Activated CD8-positive, alpha-beta memory T cell treated with anti-CD3 and anti-CD28 coated beads for 4 hours (primary cell): ENCODE measurements around the gene MXRA5.
"Not testable (repeated sequence)": the region's sequence is repeated elsewhere in the genome, so short reads cannot be mapped to it uniquely, and the experiment has no call there.

ENCODE experiments used
- DNase-seq, 2 donors: peaks; one replicate each; pipeline ENCODE4 v3.0.0-alpha.2; 2020; ENCODE audit warnings: low read depth in 2 of 2

Gene MXRA5, protein sequence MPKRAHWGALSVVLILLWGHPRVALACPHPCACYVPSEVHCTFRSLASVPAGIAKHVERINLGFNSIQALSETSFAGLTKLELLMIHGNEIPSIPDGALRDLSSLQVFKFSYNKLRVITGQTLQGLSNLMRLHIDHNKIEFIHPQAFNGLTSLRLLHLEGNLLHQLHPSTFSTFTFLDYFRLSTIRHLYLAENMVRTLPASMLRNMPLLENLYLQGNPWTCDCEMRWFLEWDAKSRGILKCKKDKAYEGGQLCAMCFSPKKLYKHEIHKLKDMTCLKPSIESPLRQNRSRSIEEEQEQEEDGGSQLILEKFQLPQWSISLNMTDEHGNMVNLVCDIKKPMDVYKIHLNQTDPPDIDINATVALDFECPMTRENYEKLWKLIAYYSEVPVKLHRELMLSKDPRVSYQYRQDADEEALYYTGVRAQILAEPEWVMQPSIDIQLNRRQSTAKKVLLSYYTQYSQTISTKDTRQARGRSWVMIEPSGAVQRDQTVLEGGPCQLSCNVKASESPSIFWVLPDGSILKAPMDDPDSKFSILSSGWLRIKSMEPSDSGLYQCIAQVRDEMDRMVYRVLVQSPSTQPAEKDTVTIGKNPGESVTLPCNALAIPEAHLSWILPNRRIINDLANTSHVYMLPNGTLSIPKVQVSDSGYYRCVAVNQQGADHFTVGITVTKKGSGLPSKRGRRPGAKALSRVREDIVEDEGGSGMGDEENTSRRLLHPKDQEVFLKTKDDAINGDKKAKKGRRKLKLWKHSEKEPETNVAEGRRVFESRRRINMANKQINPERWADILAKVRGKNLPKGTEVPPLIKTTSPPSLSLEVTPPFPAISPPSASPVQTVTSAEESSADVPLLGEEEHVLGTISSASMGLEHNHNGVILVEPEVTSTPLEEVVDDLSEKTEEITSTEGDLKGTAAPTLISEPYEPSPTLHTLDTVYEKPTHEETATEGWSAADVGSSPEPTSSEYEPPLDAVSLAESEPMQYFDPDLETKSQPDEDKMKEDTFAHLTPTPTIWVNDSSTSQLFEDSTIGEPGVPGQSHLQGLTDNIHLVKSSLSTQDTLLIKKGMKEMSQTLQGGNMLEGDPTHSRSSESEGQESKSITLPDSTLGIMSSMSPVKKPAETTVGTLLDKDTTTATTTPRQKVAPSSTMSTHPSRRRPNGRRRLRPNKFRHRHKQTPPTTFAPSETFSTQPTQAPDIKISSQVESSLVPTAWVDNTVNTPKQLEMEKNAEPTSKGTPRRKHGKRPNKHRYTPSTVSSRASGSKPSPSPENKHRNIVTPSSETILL (N-terminal part only)

DNA sequence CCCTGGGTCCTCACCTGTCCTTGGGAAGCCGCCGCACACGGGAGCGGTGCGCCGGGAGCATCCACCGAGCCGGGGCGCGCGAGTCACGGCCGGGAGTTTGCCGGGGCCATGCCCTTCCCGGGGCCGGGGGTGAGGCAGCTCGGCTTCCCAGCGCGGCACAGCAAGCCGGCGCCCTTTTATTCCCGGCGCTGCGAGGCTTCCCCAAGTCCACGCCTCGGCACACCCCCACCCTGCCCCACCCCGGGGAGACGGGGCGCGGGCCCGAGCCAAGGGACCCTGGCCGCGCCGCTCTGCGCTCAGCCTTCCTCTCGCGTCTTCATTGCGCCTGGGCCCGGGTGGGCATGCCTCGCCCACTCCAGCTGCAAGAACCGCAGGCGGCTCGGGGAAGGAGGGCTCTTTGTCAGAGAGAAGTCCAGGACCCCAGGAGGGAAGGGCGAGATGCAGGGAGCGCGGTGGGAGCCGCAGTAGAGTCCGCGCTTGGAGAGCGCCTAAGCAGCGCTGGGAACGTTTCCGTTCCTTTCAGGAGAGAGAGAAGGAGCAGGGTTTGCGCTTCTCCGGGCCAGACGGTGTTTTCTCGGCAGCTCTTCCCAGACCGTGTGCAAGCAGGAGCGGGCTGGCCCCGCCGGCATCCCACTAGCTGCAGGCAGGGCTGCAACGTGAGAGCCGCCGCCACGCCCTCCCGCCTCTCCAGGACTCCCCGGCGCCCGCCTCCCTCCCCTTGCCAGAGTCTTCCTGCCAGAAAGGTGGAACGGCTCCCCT, at the start of gene MXRA5:
MXRA5 (minus strand) TSS at position 152 of the 759 bp plus-strand sequence. CDS start 2,819 bp downstream, outside the sequence.
- no peak for DNase-seq

DNA sequence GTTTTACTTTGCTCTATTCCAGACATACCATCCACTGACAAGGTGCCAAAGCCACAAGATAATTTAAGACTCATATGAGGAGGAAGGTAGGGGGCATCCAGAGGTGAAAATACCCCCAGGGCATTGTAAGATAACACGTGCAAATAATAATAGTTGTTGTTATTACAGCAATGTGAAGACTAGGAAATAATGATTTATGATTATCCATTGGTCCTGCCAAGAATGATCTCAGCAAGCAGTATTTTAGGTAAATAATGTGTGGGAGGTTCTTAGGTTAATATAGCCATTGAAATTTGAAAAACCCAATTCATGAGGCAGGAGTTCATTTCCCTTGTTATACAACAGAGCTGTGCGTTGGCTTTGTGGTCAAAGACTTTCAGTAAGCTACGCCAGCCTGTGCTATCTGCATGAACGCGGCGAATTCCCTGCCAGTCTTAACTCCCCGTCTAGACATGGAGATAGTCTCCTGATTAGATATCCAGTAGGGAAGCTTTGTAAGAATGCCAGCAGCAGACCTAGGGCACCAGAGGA, 47.2 kb upstream of the MXRA5 start:
- DNase-seq = no peak

DNA sequence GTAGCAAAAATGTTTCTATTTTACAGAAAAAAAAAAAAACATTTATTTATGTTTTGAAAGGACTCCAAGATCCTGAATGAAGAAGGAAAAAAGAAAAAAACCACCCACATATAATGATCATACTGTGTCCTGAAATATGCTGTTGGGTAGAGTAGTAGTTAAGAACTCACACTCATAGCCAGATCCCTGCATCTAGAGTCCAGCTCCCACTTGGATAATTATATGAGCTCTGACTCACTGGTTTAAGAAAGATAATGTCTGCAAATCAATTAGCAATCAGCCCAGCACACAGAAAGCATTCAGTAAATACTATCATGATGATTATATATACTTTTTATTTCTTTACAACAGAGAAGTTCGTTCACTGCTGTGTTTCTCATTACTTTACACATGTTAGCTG, 46.7 kb upstream of the MXRA5 start:
- DNase-seq = no peak

DNA sequence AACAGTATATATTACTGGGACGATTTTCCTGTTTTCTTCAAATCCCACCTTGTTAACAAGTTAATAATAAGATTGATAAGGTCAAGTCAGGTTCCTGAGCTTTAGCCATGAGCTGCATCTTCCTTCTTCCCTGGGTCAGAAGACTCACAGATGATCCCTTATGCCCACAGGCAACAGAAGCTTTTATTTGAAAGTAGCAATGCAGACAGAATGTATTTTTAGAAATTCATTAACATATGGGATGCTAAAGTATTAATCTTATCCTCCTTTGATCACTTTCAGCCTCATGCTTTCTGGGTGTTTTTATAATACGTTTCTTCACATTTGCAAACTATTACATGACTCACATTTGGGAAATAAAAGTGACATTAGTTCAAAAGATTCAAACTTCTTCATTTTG, 42.0 kb upstream of the MXRA5 start:
- no peak for DNase-seq

DNA sequence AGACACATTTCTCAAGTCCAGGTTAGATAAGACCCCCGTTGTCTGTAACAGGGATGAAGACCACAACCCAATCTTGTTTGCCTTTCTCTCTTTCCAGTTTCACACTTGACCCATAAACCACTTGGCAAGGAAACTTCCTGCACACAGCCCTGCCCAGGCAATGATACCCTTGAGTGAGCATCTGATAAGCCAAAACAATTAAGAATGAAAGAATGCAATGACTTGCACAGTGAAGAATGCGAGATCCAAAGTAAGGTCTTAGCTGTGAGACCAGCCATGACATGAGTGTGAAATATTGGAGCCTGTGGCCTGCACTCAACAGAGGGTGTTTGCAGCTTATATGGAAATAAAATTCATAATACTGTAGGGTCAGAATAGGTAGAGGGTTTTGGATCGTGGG, 37.9 kb upstream of the MXRA5 start:
- DNase-seq = no peak

DNA sequence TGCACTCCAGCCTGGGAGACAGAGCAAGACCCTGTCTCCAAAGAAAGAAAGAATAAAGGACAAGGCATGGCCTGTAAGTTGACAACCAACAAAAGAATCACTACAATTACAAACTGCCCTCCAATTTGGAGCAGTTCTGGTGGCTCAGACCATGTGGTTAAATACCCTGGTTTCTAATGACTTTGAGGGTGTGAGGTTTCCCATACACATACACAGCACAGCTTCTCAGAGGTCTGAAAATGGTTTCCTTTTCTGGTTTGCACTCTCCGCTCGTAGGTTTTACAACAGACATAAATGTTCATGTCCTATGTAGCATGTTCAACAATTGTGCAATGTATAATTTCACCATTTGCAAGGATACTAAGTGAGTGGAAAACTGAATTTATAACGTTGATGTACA, 34.2 kb upstream of the MXRA5 start:
- DNase-seq = no peak

DNA sequence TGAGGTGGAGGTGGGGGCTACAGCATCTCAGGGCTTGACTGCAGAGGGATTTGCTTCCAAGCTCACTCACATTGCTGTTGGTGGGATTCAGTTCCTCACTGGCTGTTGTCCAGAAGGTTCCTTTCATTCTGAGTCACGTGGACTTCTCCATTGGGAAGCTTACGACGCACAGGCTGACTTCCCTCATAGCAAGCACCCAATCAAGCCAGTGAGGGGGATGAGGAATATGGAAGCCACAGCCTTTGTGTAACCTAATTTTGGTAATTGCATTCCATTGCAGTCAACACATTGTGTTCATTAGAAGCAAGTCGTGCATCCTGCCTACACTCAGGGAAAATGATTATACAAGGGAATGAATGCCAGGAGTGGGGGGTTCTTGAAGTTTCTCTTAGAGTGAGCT, 32.7 kb upstream of the MXRA5 start:
- DNase-seq = no peak

DNA sequence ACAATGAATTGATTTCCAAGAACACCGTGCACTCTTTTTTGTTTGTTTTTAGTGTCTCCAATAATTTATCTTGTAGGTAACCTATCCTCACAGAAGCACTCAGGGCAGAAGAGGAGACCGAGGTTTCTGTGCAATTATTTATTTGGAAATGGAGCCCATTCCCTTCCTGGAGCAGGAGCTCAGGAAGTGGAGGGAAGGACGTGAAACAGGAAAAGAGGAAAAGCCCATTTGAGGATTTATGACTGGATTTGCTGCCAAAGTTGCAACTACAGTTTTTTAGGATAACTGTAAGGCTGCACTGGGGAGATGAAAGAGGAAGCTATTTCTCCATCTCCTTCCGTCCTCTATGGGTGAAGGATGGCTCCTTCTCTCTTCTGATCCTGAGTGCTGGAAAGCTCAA, 31.7 kb upstream of the MXRA5 start:
- DNase-seq = no peak

DNA sequence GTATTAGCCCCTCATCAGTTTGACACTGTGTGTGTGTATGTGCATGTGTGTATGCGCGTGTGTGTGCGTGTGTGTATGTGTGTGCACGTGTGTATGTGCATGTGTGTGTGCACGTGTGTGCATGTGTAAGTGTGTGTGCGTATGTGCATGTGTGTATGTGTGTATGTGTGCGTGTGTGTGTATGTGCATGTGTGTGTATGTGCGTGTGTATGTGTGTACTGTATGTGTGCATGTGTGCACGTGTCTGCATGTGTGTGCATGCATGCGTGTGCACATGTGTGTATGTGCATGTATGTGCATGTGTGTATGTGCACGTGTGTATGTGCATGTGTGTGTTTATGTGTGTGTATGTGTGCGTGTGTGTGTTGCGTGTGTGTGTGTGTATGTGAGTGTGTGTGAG, 31.1 kb upstream of the MXRA5 start:
- no peak for DNase-seq

DNA sequence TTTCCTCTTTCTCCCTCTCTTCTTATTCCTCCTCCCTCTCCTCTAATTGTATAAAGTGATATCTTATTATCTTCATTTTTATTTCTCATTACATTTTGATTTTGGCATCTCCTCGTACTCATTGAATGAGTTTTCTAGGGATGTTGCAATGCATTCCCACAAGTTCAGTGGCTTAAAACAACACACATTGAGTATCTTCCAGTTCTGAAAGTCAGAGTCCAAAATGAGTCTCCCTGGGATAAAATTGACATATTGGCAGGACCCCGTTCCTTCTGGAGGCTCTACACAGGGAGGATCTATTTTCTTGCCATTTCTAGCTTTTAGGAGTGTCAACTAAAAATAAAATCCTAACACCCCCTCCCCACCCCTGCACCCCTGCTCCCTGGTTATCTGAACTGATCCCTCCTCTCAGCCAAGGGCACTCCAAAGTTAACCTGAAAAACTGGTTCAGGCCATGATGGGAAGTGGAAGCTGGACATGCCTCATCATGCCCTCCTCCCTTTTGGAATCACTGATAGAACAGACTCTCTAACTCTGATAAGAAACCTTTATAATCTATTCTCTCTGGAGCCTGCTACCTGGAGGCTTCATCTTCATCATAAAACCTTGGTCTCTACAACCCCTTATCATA, 29.5 kb upstream of the MXRA5 start:
- not testable (repeated sequence) for DNase-seq

DNA sequence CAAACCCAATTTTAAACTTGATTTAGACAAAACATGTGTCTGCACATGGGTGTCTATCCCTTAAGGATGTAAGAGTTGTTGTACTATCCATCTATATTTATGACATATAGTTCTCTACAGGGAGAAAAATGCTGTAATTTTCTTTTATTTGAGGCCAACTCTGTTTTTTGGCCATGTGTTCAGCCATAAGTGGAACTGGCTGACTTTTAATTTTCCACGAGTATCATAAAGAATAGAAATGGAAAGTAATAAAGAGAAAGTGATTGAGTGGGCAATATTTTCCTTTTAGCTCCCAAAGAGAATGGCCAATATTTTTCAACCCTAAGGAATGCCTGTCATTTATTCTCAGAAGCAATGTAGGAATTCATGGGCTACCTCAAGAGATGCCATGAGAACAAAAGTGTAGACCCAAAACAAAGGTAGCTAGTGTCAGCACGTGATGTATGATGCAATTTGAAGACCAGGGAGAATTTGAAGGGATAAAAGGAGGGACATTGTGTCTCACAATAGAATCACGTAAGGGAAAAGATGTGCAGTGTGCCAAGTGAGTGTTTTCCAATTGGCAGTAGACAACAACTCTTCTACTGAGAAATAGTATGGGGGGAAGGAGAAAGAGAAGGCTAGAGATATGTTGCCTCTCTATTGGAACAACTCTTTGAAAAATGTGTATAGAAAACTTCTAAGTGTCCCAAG, 27.8 kb upstream of the MXRA5 start:
- no peak for DNase-seq

DNA sequence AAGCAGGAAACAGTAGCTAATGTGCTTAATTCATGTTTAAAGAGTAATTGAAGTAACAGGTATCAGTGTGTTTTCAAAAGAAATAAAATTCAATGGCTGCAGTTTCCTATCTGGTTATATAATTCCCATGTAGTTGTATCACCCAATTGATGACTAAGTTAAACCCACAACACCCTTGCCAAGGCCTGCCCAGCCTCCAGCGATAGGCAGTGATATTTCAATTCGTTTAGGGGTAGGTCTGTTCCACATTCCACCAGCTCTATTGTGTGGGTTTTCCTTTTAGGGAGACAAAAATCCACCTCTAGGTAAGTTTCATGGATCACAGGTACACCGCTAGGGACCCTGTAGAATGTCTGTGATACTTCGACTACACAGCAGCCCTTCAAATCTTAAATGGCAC, 24.7 kb upstream of the MXRA5 start:
- no peak for DNase-seq

DNA sequence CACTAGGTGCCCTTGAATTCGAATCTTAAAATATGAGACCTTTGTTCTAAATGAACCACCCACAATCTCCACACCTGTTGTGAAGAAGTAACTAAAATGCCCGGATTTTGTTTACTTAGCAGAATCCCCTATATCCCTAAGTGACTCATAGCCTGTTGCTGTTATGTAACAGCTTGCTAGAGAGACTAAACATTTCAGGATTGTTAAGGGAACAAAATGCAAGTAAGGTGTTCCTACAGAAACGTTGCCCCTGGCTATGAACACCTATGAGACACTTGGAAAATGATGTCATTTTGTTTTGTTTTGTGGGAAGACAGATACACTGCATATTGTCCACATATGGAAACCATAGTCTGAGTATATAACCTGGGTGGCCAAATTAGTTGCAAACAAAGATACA, 24.2 kb upstream of the MXRA5 start:
- no peak for DNase-seq

DNA sequence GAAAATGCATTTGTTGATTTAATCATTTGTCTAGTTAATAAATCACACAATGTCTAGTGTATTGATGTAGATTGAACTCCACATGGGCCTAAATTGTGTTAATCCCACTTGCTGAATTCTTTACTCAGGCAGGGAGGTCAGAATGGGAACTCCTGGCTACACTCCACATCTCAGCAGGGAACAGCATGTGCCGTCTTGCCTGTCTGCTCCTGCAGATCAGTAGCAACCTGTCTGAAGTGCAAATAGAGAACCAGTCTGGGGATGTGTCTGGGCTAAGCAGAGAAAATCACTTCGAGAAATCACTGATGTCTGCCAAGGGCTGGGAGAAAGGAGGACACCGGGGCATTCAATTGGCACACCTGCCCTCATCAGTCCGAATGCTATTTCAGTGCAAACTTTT, 16.5 kb upstream of the MXRA5 start:
- DNase-seq = no peak

DNA sequence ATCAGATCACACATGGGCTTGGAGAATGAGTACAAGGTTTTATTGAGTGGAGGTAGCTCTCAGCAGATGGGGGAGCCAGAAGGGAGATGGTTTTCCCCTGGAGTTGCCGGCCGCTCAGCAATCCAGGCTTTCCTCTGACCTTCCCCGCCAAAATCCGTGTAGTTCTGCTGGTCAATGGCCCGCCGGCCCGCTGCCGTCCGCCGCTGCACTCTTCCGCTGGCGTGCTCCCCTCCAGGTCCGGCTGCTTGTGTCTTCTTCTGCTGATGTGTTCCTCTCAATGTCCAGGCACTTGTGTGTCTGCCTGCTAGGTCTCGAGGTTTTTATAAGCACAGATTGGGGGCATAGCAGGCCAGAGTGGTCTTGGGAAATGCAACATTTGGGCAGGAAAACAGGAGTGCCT, 14.4 kb upstream of the MXRA5 start:
- DNase-seq = no peak

DNA sequence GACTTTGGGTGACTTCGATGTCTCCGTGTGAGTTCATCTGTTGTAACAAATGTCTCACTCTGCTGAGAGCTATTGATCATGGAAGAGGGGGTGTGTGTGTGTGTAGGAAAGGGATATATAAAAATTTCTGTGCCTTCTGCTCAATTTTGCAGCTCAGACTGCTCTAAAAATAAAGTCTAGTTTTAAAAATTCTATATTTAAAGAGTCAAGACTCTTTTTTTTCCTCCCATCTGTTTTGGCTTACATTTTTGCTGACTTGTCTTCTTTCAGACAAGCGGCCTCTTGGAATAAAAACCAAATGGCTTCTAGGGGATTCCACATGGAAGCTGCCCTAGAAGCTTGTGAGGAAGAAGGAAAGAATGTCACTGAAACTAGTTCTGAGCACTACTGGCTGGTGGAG, 6.3 kb upstream of the MXRA5 start:
- DNase-seq = not testable (repeated sequence)

DNA sequence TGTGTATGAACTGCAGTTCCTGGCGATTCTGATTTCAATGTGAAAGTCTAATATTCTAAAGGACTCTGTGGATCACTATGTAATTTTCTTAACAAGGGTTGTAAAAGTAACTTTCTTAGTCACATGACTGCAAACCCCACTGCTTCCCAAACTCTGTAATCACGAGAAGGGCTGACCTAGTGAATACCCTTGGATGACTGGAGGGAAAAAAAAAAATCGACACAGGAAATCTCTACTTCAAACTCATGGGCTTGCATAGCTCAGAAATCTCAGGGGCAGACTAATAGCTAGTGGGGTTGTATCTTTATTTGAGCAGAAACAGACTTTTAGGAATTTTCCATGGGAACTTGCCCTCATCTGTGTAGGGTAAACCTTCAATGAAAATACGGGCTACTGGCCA, 4.8 kb upstream of the MXRA5 start:
- no peak for DNase-seq

DNA sequence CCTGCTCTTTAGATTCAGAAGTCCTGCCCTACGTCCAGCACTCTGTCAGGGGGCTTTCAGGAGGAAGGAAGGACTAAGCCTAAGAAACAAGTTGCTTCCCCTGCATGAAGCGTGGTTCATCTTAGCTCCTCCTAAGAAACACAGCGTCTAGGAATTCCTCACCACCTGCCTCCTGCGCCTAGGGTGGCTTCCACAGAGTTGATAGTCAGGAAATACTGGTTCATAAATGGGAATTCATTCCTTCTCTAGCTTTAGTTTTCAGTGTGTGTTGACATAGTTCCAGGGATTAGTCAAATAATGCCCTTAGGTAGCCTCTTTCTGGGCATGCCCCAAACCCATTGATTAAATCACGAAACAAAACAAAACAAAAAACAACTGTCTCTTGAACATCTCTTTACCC, 1.7 kb upstream of the MXRA5 start:
- DNase-seq = no peak

DNA sequence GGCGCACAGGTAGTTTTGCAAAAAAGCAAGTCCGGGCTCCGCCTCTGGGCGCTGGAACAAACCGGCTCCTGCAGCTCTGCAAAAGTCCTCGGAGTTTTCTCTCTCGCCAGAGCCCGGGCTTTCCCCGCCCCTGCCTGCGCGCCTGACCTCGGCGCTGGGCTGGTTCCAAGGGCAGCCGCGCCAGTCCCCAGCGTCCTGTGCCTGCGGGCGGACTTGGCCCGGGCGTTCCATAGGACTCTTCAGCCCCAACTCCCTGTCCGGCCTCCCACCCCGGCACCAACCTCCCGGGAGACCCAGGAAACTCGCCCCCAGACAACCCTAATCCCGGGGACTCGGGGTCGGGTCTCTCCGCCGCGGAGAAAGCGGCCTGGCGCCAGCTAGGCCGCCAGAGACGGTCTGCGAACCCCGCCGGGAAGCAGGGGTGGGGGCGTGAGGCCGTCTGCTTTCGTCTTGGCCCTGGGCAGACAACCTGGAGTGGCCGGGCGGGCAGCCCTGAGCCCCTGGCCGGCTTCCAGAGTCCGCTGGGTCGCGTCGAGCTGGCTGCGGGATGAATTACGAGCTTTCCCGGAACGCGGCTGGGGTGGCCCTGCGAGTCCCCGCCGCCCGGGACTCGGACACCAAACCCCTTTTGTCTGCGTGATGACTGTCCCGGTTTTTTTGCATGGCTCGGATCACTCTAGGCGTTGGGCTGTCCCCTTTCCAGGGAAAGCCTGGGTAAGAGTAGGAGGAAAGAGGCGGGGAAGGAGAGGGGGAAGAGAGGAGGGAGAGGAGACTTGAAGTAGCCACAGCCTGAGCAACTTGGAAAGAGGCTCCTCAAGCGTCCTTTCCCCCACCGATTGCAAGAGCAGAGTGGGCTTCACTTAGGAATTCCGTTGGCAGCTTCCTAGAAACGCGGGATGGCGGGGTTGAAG, 916 bp downstream of the MXRA5 start:
- DNase-seq = no peak
